ENCODE measurements around the gene CRAMP1. TPM values are rescaled to one million over a fixed set of nuclear protein-coding genes. Genes with fewer than 3 reads are reported as not detected.

CRAMP1 gene
- total and polyA plus RNA-seq, 2 of the 8 experiments (the other 6 are each of a cell fraction or from before 2014, with no cell fraction given), result 19.2 to 23.2 TPM

GRCh38 chr16:1713933-1714332 is 101.8 kb downstream of the CRAMP1 start:
- Histone ChIP-seq H3K79me1 (ENCODE audit: low read depth, low read length) (peaks cover 11% of the 10 kb centered on the region), H4K20me1 (replicated peaks in 1 of 2; ENCODE audit: control insufficient read depth in 1 of 2, insufficient read depth in 2 of 2, low read length in 2 of 2) (peaks cover 5 to 20% of the 10 kb centered on the region in 2 experiments), H4K5ac (ENCODE audit: insufficient read length, low read depth, low read length) (no peak overlapping the region), H2BK20ac (ENCODE audit: low read length) (no peak overlapping the region), H3K27ac (ENCODE audit: low read depth, low read length) (no peak overlapping the region), H4K8ac (ENCODE audit: extremely low read depth, insufficient read depth, low read length) (peak overlapping the region; percentile 90; the same call in 1 of the 2 replicates), H2BK5ac (ENCODE audit: low read depth, low read length) (0 out of 2 replicates have a peak overlapping the region, but pooled peaks have one; percentile 3), H2BK120ac (replicated peaks; ENCODE audit: low read depth, low read length) (no peak overlapping the region), H2BK12ac (ENCODE audit: low read depth, low read length) (no peak overlapping the region; the same call in 1 of the 2 replicates), H3K23me2 (ENCODE audit: low read depth, low read length) (no peaks in the 10 kb centered on the region), H2BK15ac (ENCODE audit: low read length) (no peak overlapping the region), H3K36me3 (ENCODE audit: control insufficient read depth in 2 of 4, insufficient read depth in 4 of 4, low read length in 3 of 4) (no peaks in the 10 kb centered on the region), H4K91ac (replicated peaks; ENCODE audit: insufficient read length, low read length) (peak overlapping the region; percentile 66), H3K4me2 (ENCODE audit: insufficient read depth in 1 of 2, low read depth in 2 of 2, low read length in 2 of 2) (peak overlapping the region; percentile 56 to 58), H3K9ac (replicated peaks in 1 of 4; ENCODE audit: extremely low read depth in 1 of 4, low read depth in 3 of 4, low read length in 3 of 4) (peak overlapping the region in 2 of 4 experiments; percentile 15 to 36; a peak in 1 of 7 replicates), H2AFZ (ENCODE audit: low read length) (no peak overlapping the region), H3K4me3 (ENCODE audit: extremely low read depth in 1 of 4, insufficient read depth in 2 of 4, low read depth in 3 of 4, low read length in 4 of 4) (0 out of 8 replicates have a peak overlapping the region, but pooled peaks of 2 of the 4 experiments have one; percentile 0 to 10), H3K56ac (replicated peaks; ENCODE audit: insufficient read length, low read depth, low read length) (no peak overlapping the region), H3K23ac (ENCODE audit: insufficient read length) (no peak overlapping the region), H3K4ac (replicated peaks; ENCODE audit: insufficient read length, low read depth, low read length) (no peak overlapping the region), H2AK5ac (ENCODE audit: low read depth, low read length) (0 out of 2 replicates have a peak overlapping the region, but pooled peaks have one; percentile 54), H3K9me3 (ENCODE audit: insufficient read depth in 2 of 2, low read depth in 1 of 2, low read length in 1 of 2) (no peaks in the 10 kb centered on the region), H3K79me2 (ENCODE audit: control insufficient read depth in 1 of 2, insufficient read depth in 2 of 2, low read length in 2 of 2) (peaks cover 2 to 49% of the 10 kb centered on the region in 2 experiments; a peak in 3 of 4 replicates), H3K4me1 (replicated peaks in 1 of 4; ENCODE audit: control insufficient read depth in 3 of 4, insufficient read depth in 4 of 4, low read length in 3 of 4) (peaks cover 9 to 16% (median 13%) of the 10 kb centered on the region in 4 experiments), H3K18ac (ENCODE audit: extremely low read depth, low read length) (peak overlapping the region; percentile 10; the same call in 1 of the 2 replicates), H3K27me3 (replicated peaks in 1 of 4; ENCODE audit: control insufficient read depth in 3 of 4, extremely low read depth in 1 of 4, insufficient read depth in 3 of 4, low read length in 3 of 4) (no peaks in the 10 kb centered on the region), H3K14ac (ENCODE audit: insufficient read length) (no peak overlapping the region)
- DNase-seq (ENCODE audit: low read depth in 1 of 2, low spot score in 2 of 2), result no peak
- POLR2A ChIA-PET (ENCODE audit: partially characterized antibody), result interaction anchor here (1.0 to 2.2 kb wide), 4 partner anchors 8 to 34 kb away, joined by 3 to 5 read pairs (median 4); partner anchors contain the start of gene MAPK8IP3
- CTCF ChIA-PET (ENCODE audit: partially characterized antibody), result no interaction called here
- WGBS, 2 experiments (ENCODE audit: extremely low coverage in 1 of 2, insufficient coverage in 1 of 2, insufficient read length in 1 of 2, insufficient replicate concordance in 2 of 2, low coverage in 1 of 2, low lambda C conversion rate in 2 of 2, missing lambda C conversion rate in 1 of 2), result 56% methylated on average over 14 of the region's 14 CpGs; no CpG with 5 or more reads in 1 of the 2 experiments
- no peak for FAIRE-seq
- no peak for TF ChIP-seq TEAD4 (IDR thresholded peaks at IDR 0.05; ENCODE audit: low read depth, low read length)
- TF ChIP-seq TAF1 (IDR thresholded peaks at IDR 0.05; ENCODE audit: low read depth, low read length), result 0 out of 2 replicates have a peak, but pooled peaks have one; percentile 22
